Epithelial cell of proximal tubule (primary cell): ENCODE data around the gene PTPN22. TPM values are rescaled to one million over a fixed set of nuclear protein-coding genes. Genes with fewer than 3 reads are reported as not detected.

Experiments
- DNase-seq: peaks from one replicate; pipeline ENCODE4 v3.0.0-alpha.2; 2011; ENCODE audit warnings: low read depth
- H3K4me3 ChIP-seq: 2 replicates; pipeline ENCODE4 v1.5.1; 2011; ENCODE audit warnings: low read depth, mild to moderate bottlenecking, low read length
- total RNA-seq: library from RNA; depleted of rRNA; stranded (reverse); fragments of >200 nt; gene quantifications from 2 replicates; pipeline ENCODE4 v1.2.3, GENCODE V29; 2015
- TF ChIP-seq, protein P1 (sequence below): conservative IDR thresholded peaks from 2 replicates; pipeline ENCODE4 v1.5.1; 2012; ENCODE audit warnings: low read depth, mild to moderate bottlenecking, low read length

The PTPN22 gene
- 0.07 TPM in 1 of 2 replicates, not detected in the other for total RNA-seq

DNA sequence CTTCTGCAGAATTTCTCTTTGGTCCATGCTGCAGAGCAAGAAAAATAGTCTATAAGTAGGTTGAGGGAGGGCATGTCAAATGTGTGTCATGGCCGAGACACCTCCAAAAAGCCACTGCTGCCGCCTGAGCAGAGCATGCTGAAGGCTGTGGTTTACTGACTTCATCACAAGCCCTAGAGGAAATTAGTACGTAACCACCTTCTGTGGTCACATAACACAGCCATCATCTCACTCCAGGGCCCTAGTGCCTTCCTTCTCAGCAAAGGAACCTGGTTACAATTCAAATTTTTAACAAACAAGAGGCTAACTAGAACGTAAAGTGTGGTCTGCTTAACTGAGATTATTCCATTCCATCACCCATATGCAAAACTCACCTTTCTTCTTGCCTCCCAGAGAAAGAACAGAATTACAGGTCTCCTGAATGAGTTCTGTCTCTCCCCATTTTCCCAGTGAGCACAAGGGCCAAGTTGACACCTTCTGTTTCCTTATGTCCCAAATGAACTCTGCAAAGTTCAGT, at the start of gene PTPN22:
TSS of gene PTPN22 (minus strand) at position 116 of the 517 bp plus-strand sequence.
- TF ChIP-seq, protein P1, sequence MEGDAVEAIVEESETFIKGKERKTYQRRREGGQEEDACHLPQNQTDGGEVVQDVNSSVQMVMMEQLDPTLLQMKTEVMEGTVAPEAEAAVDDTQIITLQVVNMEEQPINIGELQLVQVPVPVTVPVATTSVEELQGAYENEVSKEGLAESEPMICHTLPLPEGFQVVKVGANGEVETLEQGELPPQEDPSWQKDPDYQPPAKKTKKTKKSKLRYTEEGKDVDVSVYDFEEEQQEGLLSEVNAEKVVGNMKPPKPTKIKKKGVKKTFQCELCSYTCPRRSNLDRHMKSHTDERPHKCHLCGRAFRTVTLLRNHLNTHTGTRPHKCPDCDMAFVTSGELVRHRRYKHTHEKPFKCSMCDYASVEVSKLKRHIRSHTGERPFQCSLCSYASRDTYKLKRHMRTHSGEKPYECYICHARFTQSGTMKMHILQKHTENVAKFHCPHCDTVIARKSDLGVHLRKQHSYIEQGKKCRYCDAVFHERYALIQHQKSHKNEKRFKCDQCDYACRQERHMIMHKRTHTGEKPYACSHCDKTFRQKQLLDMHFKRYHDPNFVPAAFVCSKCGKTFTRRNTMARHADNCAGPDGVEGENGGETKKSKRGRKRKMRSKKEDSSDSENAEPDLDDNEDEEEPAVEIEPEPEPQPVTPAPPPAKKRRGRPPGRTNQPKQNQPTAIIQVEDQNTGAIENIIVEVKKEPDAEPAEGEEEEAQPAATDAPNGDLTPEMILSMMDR, result no peak
- H3K4me3 ChIP-seq, result peak within 1 kb of the TSS; percentile 17
- DNase-seq, result no peak

- TF ChIP-seq, protein P1, result no peak
- no peak overlapping the region for H3K4me3 ChIP-seq
- no peak for DNase-seq
These were observed 46.7 kb upstream of the PTPN22 start for GRCh38 chr1:113918243-113918642.

GRCh38 chr1:113917400-113918082, 46.0 kb upstream of the PTPN22 start:
- no peak overlapping the region for H3K4me3 ChIP-seq
- DNase-seq, result no peak
- TF ChIP-seq, protein P1, result no peak

- no peak for DNase-seq
- TF ChIP-seq, protein P1, result no peak
- H3K4me3 ChIP-seq, result no peak overlapping the region
These were observed 45.5 kb upstream of the PTPN22 start for GRCh38 chr1:113916974-113917373.

GRCh38 chr1:113913887-113914664, 42.6 kb upstream of the PTPN22 start:
- no peak for DNase-seq
- H3K4me3 ChIP-seq, result no peak overlapping the region
- TF ChIP-seq, protein P1, result no peak

DNA sequence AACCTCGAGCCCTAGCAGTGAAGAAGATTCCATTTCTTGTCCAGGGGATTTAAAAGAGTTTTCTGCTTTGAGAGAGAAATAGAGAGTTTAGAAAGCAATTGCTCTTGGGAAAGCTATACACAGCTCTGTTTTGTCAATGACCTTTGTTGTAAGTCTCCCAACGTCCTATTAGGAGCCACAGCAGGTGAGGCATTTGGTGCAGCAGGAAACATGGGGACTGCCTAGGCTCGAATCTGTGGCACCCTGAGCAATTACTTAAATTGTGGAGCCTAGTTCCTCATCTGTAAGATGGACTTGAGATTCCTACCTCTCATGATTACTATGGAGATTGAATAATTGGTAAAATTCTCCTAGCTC, 41.8 kb upstream of the PTPN22 start:
- TF ChIP-seq, protein P1, result no peak
- no peak overlapping the region for H3K4me3 ChIP-seq
- DNase-seq, result no peak
